NCI-H1930 (cell line): ENCODE data around the gene IGSF3.
"Not testable (repeated sequence)": the region's sequence is repeated elsewhere in the genome, so short reads cannot be mapped to it uniquely, and the experiment has no call there.

Source experiments
- DNase-seq, 2 experiments: peaks; one replicate each; lab custom pipeline; 2025; lab: John Stamatoyannopoulos, UW

IGSF3 gene

DNA sequence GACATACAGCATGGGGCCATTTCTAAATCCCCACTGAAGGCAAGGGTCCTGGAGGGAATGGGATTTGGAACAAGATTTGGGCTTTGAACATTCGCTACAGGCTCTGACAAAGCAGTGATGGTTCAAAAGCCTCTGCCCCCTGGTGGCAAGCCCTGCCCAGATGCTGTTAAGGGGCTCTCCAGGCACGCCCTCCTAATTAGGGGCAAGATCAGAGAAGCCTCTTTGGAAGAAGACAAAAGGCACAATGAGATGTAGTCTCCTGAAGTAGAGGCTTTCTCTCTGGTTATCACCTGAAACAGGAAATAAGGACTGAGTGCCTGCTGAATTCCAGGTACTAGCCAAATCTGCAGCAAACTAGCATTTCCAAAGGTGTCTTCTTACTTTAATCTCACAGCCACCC is 37.5 kb downstream of the IGSF3 start:
- DNase-seq: not testable (repeated sequence)

DNA sequence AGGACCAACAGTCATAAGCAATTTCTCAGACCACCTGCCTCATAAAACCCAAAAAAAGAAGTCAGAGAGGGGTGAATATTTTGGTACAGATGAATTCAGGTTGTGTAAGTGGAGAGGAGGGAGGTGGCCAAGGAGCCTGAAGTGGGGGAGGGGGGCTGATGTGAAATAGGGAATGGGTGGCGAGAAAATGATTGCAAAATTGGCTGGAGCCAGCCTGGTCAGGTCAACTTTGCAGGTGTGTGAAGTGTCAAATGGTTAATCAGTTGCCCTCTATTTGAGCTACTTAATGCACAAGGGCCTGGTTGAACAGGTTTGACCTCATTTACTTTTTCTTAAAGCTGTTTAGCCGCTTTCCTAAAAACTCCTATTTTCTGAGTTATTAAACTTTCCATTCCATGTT is 38.1 kb downstream of the IGSF3 start:
- DNase-seq: not testable (repeated sequence)

- DNase-seq: no peak
Observed at GRCh38 chr1:116628448-116628847, 39.1 kb downstream of the IGSF3 start.

DNA sequence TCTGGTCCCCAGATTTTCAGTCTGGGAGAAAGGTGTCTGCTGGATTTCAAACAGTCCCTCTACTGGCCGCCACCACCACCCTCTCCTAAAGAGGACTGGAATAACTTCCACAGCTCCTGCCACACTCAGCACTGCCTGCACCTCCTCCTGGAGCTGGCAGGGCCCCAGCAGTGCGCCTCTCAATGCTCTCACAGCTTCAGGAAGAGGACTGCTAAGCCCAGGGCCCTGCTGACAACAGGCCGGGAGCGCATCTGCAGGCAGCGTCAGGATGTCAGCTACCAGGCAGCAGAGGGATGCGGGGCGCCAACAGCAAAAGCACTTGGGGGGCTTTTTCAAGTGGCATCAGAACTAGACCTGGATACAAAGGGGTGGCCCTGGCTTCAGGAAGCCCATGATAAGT is 40.2 kb downstream of the IGSF3 start:
- DNase-seq: not testable (repeated sequence)

GRCh38 chr1:116626915-116627314 is 40.6 kb downstream of the IGSF3 start:
- DNase-seq: not testable (repeated sequence)

GRCh38 chr1:116625155-116625554 is 42.4 kb downstream of the IGSF3 start:
- not testable (repeated sequence) for DNase-seq

GRCh38 chr1:116624040-116624439 is 43.5 kb downstream of the IGSF3 start:
- DNase-seq: no peak

DNA sequence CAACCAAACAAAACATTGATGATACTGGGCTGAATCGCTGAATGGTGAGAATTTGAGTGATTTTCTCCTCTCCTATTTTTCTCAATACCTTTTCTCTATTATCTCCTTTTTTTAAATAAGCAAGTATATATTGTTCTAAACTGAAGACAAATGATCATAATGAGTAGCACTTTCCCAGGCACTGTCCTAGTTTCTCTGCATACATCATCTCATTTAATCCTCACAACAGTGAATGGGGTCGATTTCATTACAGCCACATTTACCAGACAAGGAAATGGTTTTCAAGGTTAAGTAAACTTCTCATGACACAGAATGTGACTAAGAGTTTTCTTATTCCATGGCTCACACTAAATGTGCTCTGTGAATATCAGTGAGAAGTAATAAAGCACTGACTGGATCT is 45.0 kb downstream of the IGSF3 start:
- DNase-seq: not testable (repeated sequence)

- DNase-seq: not testable (repeated sequence)
Observed at GRCh38 chr1:116621756-116622155, 45.8 kb downstream of the IGSF3 start.

DNA sequence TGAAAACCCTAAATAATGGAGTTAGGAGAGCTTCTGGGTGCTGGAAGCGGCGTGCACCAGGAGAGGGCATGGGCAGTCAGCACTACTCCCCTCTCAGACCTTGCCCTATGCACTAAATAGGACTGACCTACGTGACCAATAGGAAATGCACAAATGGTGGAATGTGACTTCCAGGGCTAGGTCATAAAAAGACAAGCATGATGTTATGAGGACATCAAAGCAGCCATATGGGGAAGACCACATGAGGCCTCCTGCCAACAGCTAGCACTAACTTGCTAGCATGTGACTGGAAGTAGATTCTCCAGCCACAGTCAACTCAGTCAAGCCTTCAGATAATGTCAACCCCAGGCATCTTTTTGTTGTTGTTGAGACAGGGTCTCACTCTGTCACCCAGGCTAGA is 47.1 kb downstream of the IGSF3 start:
- DNase-seq: not testable (repeated sequence)

DNA sequence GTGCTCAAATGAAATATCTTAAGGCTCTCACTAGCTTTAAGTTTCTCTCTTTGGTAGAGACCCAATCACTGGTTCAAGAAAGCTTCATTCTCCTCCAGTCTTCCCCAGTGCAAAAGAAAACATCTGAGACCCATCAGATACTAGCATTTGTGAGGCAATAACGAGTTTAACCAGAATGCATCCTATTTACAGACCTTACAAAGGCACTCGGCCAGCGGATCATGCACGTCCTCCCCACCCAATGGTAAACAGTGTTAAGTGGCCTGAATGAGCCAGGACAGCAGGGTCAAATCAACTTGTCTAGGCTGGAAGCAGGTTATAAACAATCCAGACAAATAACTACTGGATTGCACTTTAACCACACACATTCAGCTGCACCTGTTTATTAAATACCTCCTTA is 48.4 kb downstream of the IGSF3 start:
- not testable (repeated sequence) for DNase-seq

DNA sequence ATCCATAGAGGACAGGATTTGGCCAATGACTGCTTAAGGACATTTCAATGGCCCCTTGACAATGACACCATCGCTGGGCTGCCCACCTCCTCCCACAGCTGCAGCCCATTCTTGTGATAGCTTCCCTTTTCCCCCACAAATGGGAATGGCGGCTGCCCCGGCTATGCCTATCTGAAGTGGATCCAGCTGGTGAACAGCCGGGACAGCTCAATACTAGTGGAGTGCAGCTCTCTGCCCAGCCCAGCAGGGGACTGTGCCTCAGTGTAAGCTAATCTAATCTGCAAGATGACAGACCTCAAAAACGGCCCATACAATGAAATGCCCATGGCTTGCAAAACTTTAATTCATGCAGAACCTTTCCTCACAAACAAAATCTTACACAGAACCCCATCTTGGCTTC is 49.7 kb downstream of the IGSF3 start:
- DNase-seq: not testable (repeated sequence)

- not testable (repeated sequence) for DNase-seq
Observed at GRCh38 chr1:116613825-116614224, 53.7 kb downstream of the IGSF3 start.

GRCh38 chr1:116609801-116610371 is 57.6 kb downstream of the IGSF3 start:
- DNase-seq: not testable (repeated sequence)

DNA sequence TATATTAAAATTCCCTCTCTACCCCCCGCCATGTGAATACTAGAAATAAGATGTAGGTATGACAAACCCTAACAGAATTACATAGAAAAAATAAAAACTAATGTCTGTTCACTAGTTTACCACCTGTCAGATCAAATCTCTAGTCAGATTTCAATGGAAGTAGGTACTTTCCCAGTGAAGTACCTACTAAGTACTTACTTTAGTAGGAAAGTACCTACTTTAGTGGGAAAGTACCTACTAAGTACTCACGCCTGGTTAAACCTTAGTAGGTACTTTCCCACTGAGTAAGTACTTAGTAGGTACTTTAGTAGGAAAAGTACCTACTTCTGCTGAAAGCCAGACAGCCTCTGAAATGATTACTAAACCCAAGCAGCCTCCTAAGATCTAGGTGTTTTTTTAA is 58.7 kb downstream of the IGSF3 start:
- not testable (repeated sequence) for DNase-seq

- not testable (repeated sequence) for DNase-seq
Observed at GRCh38 chr1:116608151-116608550, 59.4 kb downstream of the IGSF3 start.

GRCh38 chr1:116607463-116607862 is 60.1 kb downstream of the IGSF3 start:
- DNase-seq: not testable (repeated sequence)

DNA sequence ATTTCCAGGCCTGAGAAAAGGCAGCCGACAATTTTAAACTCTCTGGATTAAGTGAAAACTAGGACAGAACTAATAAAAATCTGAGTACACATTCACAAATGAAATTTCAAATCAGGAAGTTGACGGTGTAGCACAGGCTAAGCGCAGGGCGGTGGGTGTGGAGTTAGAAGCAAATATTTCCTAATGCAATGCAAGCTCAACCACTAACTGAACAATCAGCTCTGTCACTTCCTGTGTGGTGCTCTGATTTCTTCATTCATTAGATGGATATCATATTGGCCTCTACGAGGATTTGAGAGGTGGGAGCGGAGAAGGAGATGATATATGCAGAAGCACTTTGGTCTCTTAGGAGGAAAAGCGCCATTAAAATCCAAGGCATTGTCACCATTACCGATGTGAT is 61.5 kb downstream of the IGSF3 start:
- not testable (repeated sequence) for DNase-seq

GRCh38 chr1:116605315-116605714 is 62.2 kb downstream of the IGSF3 start:
- DNase-seq: no peak

DNA sequence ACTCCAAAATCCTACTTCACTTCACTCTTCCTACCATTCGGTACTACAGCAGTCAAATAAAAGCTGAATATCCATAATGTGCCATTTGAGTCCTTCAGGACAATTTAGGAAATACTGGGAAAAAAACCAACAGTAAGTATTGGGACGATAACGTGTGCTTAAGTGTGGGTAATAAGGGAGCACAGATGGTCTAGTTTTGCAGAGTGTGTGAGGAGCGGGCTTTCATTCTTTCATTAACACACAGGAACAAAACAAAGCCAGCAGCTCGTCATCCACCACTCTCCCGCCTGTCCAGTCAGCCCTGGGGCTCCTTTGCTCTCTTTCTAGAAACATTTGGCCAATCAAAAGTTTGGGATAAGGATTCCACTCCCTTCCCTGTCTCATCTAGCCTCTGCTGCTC is 63.1 kb downstream of the IGSF3 start:
- DNase-seq: not testable (repeated sequence)

GRCh38 chr1:116603646-116604045 is 63.9 kb downstream of the IGSF3 start:
- DNase-seq: not testable (repeated sequence)

- DNase-seq: not testable (repeated sequence)
Observed at GRCh38 chr1:116599369-116599768, 68.2 kb downstream of the IGSF3 start.

DNA sequence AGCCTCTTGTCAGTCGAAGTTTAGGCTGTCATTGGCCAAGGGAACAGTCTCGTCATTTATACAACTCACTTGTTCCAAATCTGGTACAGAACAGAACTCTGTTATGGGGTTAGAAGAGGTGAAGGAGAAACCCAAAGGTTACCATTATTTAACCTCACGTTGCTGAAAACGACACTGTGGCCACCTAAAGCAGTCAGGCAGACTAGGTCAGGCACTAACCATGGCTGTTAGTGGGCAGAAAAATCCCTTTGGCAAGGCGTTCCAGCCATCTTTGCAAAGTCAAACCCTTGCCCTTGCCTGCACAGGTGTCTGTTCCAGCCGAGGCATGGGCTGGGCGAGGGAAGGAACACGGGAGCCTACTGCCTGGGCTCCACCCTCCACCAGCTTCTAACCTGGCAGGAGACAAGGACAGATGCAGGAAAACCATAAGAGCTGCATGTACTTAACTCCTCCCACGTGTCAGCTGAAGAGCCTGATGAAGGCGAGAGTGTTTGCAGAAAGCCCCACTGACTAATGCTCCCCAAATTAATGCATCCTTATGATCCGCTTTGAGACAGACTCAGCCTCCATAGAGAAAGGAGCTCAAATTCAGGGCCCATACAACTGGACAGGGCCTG is 69.0 kb downstream of the IGSF3 start:
- not testable (repeated sequence) for DNase-seq

- DNase-seq: not testable (repeated sequence)
Observed at GRCh38 chr1:116597388-116597787, 70.1 kb downstream of the IGSF3 start.
